ENCODE results near the gene RAB37. TPM values are rescaled to one million over a fixed set of nuclear protein-coding genes. Genes with fewer than 3 reads are reported as not detected.

Gene RAB37
- total RNA-seq (under 1 TPM; 0.81 to 0.94 TPM), polyA plus RNA-seq (ENCODE audit: insufficient read depth, low read depth, low replicate concordance) (1.9 TPM)
- long read RNA-seq, donor 1: 0 reads
- long read RNA-seq, donor 2, partial matches to known transcripts: 0 of 1 reads
- long read RNA-seq, donor 2, other reads (novel, unspliced or antisense): 0 of 1 reads

DNA sequence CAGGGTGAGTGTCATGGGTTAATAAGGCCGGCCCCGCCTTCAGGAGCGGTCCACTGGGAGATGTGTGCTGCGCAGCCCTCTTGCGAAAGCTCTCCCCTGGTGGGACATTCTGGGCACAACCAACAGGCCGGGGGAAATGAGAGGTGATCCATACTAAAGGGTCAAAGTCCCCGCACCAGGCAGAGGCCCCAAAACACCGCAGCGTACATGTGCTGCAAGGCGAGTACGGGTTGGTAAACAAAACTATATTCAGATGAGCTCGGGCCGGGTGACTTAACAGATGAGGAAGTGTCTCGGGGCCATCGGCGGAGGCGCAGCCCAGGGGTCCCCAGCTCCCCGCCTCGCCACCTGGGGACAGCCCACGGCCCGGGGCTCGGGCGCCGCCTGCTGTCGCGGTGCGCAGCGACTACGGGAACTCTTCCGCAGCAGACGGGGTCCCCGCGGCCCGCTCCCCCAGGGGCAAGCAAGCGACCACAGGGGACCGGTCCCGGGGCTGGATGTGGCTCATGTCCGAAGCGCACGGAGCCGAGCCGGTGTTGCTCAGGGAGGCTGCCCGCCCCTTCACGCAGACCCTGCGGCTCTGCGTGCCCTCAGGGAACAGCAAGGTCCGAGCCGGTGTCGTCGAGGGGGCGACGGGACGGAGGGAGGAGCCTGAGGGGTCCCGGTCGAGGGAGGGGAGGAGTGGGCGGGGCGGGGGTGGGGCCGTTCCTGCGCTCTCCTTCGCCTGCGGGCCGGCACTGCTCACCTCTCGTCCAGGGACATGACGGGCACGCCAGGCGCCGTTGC, at the start of gene RAB37:
RAB37 (plus strand) TSS at position 744 of the 786 bp plus-strand sequence; CDS start at position 761, 17 bp downstream.
- peaks cover 12% of the 10 kb centered on the region for H3K4me1 ChIP-seq
- 8 to 12% methylated on average over 13 to 56 of the region's 67 CpGs for WGBS, 2 donors
- H3K36me3 ChIP-seq (ENCODE audit: low read depth, missing control alignments): no peaks in the 10 kb centered on the region
- H3K27me3 ChIP-seq: no peaks in the 10 kb centered on the region
- H3K9me3 ChIP-seq: no peaks in the 10 kb centered on the region
- TF ChIP-seq POLR2A (IDR thresholded peaks at IDR 0.05): no peak
- peak in 1 of 3 experiments; percentile 33 for TF ChIP-seq CTCF (IDR thresholded peaks at IDR 0.05)
- H3K4me3 ChIP-seq: peak within 1 kb of the TSS; percentile 2 to 30
- intact Hi-C loops (cut with DNase I; ENCODE audit: low total_unique reads): no loop called here
- no peak within 1 kb of the TSS for H3K27ac ChIP-seq
- no peak for DNase-seq

- Histone ChIP-seq H3K27me3 (no peaks in the 10 kb centered on the region), H3K27ac (no peak overlapping the region), H3K36me3 (ENCODE audit: low read depth, missing control alignments) (no peaks in the 10 kb centered on the region), H3K4me1 (no peaks in the 10 kb centered on the region), H3K4me3 (no peak overlapping the region), H3K9me3 (no peaks in the 10 kb centered on the region)
- DNase-seq: no peak
- WGBS, 2 donors: 91% methylated on average over 3 of the region's 3 CpGs
- TF ChIP-seq POLR2A (IDR thresholded peaks at IDR 0.05) (no peak), CTCF (IDR thresholded peaks at IDR 0.05) (no peak)
- intact Hi-C loops (cut with DNase I; ENCODE audit: low total_unique reads): no loop called here
Observed at GRCh38 chr17:74687886-74688285, 49.2 kb upstream of the RAB37 start.

GRCh38 chr17:74690409-74690825, 46.6 kb upstream of the RAB37 start:
- no peaks in the 10 kb centered on the region for H3K9me3 ChIP-seq
- H3K4me1 ChIP-seq: no peaks in the 10 kb centered on the region
- intact Hi-C loops (cut with DNase I; ENCODE audit: low total_unique reads): no loop called here
- WGBS, 2 donors: 74 to 75% methylated on average over 6 of the region's 6 CpGs
- DNase-seq: peak; percentile 43
- TF ChIP-seq POLR2A (IDR thresholded peaks at IDR 0.05) (no peak), CTCF (IDR thresholded peaks at IDR 0.05) (no peak)
- no peak overlapping the region for H3K27ac ChIP-seq
- no peaks in the 10 kb centered on the region for H3K36me3 ChIP-seq (ENCODE audit: low read depth, missing control alignments)
- H3K4me3 ChIP-seq: no peak overlapping the region
- H3K27me3 ChIP-seq: no peaks in the 10 kb centered on the region

- Histone ChIP-seq H3K9me3 (no peaks in the 10 kb centered on the region), H3K4me3 (no peak overlapping the region), H3K27ac (no peak overlapping the region), H3K4me1 (no peaks in the 10 kb centered on the region), H3K36me3 (ENCODE audit: low read depth, missing control alignments) (no peaks in the 10 kb centered on the region), H3K27me3 (no peaks in the 10 kb centered on the region)
- intact Hi-C loops (cut with DNase I; ENCODE audit: low total_unique reads): no loop called here
- TF ChIP-seq CTCF (IDR thresholded peaks at IDR 0.05): no peak
- TF ChIP-seq POLR2A (IDR thresholded peaks at IDR 0.05): no peak
- DNase-seq: no peak
- WGBS, 2 donors: 85 to 89% methylated on average over 8 of the region's 8 CpGs
Observed at GRCh38 chr17:74691151-74691550, 45.9 kb upstream of the RAB37 start.

Data from testis (tissue), 5 donors.